Measurements from ENCODE around the gene KRTAP10-4. TPM values are rescaled to one million over a fixed set of nuclear protein-coding genes. Genes with fewer than 3 reads are reported as not detected.

Gene KRTAP10-4
- total RNA-seq, 2 donors from 2014 or later, result not detected

DNA sequence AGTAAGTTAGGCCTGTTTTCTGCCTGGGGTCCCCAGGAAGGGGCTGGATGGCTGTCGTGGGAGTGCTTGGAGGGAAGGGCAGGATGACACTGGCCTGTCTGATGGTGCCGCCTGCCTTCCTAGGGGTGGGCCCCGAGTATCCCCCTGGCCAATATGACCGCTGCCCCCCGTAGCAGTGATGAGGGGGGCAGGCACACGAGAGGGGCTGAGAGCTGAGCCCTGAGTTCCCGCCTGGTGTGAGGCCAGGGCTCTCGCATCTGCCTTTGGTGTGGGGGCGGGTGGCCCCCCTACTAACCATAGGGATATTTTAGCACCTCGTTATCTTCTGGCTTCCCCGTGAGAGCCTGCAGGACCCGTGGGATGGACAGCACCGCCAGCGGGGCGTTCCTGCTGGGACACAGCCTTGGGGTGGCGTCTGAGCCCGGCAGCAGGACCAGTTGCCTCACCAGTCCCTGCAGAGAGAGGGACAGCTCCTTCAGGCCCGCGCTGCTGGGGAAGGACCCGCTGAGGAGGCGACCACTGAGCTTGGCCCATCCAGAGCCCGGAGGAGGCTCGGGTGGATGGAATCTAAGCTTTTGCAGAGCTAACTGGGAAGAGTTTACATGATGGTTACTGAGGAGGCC lies 43.9 kb upstream of the KRTAP10-4 start:
- TF ChIP-seq, protein P1, sequence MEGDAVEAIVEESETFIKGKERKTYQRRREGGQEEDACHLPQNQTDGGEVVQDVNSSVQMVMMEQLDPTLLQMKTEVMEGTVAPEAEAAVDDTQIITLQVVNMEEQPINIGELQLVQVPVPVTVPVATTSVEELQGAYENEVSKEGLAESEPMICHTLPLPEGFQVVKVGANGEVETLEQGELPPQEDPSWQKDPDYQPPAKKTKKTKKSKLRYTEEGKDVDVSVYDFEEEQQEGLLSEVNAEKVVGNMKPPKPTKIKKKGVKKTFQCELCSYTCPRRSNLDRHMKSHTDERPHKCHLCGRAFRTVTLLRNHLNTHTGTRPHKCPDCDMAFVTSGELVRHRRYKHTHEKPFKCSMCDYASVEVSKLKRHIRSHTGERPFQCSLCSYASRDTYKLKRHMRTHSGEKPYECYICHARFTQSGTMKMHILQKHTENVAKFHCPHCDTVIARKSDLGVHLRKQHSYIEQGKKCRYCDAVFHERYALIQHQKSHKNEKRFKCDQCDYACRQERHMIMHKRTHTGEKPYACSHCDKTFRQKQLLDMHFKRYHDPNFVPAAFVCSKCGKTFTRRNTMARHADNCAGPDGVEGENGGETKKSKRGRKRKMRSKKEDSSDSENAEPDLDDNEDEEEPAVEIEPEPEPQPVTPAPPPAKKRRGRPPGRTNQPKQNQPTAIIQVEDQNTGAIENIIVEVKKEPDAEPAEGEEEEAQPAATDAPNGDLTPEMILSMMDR (IDR thresholded peaks at IDR 0.05), result no peak
- TF ChIP-seq POLR2AphosphoS5 (IDR thresholded peaks at IDR 0.05) (no peak), POLR2A (IDR thresholded peaks at IDR 0.05) (no peak)
- H3K4me1 ChIP-seq (replicated peaks), result no peaks in the 10 kb centered on the region
- H3K27me3 ChIP-seq (replicated peaks; ENCODE audit: insufficient read depth), result no peaks in the 10 kb centered on the region
- DNase-seq (ENCODE audit: low spot score), result no peak
- intact Hi-C loops (cut with DNase I), result no loop called here
- no peaks in the 10 kb centered on the region for H3K36me3 ChIP-seq
- no peaks in the 10 kb centered on the region for H3K9me3 ChIP-seq
- WGBS, result 78% methylated on average over 23 of the region's 23 CpGs
- H3K4me3 ChIP-seq, result no peak overlapping the region
- no peak overlapping the region for H3K27ac ChIP-seq

DNA sequence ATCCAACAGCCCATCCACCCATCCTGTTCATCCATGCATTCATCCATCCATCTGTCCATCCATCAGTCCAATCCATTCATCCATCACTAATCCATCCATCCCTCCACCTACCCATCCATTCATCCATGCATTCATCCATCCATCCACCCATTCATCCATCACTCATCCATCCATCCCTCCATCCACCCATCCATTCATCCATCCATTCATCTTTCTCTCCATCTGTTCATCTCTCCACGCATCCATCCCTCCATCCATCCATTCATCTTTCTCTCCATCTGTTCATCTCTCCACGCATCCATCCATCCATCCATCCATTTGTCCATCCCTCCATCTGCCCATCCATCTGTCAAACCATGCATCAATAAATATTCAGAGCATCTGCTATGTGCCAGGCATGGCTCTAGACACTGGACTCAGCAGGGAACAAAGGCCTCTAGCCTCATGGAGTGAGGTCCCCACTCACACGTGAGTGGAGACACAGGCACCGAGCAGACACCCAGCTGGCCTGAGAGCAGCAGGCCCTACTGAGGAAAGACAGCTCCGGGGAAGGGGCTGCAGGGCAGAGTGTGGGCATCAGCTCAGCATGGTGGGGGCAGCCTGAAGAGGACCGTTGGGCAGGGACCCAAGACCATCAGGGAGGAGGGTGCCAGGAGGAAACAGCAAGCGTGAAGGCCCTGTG lies 43.2 kb upstream of the KRTAP10-4 start:
- H3K4me3 ChIP-seq, result no peak overlapping the region
- no peak for DNase-seq (ENCODE audit: low spot score)
- intact Hi-C loops (cut with DNase I), result no loop called here
- no peaks in the 10 kb centered on the region for H3K27me3 ChIP-seq (replicated peaks; ENCODE audit: insufficient read depth)
- TF ChIP-seq, protein P1 (IDR thresholded peaks at IDR 0.05), result no peak
- TF ChIP-seq POLR2A (IDR thresholded peaks at IDR 0.05) (no peak), POLR2AphosphoS5 (IDR thresholded peaks at IDR 0.05) (no peak)
- no peak overlapping the region for H3K27ac ChIP-seq
- no peaks in the 10 kb centered on the region for H3K9me3 ChIP-seq
- H3K36me3 ChIP-seq, result no peaks in the 10 kb centered on the region
- no peaks in the 10 kb centered on the region for H3K4me1 ChIP-seq (replicated peaks)
- 91% methylated on average over 6 of the region's 7 CpGs for WGBS

DNA sequence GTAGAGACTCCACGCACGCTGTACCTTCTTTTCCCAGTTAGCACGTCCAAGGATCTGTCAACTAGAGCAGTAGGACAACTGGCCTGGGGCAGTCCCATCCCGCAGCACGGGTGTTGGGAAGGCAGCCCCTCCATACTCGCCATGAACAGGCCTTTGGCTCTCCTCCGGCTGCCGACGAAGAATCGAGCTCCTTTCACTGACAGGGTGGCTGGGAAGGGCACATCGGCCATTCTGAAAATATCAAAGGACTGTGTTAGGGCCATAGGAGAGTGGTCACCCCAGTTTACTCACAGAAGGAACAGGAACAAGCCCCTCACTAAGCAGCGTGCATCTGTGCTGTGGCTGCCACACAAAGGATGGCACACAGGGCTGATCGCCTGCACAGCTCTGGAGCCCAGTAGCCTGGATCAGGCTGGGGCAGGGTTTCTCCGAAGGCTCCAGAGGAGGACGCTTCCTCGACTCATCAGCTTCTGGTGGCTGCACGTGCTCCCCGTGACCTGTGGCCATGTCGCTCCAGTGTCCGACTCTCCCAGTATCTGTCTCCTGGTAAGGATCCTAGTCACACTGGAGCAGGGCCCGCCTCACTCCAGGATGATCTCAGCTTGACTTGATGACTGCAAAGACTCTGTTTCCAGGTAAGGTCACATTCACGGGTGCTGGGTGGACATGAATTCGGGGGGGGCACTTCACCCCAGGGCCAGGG lies 42.5 kb upstream of the KRTAP10-4 start:
- WGBS, result 87% methylated on average over 23 of the region's 23 CpGs
- no peaks in the 10 kb centered on the region for H3K36me3 ChIP-seq
- intact Hi-C loops (cut with DNase I), result no loop called here
- no peak for DNase-seq (ENCODE audit: low spot score)
- H3K4me1 ChIP-seq (replicated peaks), result no peaks in the 10 kb centered on the region
- no peaks in the 10 kb centered on the region for H3K27me3 ChIP-seq (replicated peaks; ENCODE audit: insufficient read depth)
- no peaks in the 10 kb centered on the region for H3K9me3 ChIP-seq
- H3K27ac ChIP-seq, result no peak overlapping the region
- no peak for TF ChIP-seq POLR2A (IDR thresholded peaks at IDR 0.05)
- TF ChIP-seq, protein P1 (IDR thresholded peaks at IDR 0.05), result no peak
- no peak for TF ChIP-seq POLR2AphosphoS5 (IDR thresholded peaks at IDR 0.05)
- H3K4me3 ChIP-seq, result no peak overlapping the region

DNA sequence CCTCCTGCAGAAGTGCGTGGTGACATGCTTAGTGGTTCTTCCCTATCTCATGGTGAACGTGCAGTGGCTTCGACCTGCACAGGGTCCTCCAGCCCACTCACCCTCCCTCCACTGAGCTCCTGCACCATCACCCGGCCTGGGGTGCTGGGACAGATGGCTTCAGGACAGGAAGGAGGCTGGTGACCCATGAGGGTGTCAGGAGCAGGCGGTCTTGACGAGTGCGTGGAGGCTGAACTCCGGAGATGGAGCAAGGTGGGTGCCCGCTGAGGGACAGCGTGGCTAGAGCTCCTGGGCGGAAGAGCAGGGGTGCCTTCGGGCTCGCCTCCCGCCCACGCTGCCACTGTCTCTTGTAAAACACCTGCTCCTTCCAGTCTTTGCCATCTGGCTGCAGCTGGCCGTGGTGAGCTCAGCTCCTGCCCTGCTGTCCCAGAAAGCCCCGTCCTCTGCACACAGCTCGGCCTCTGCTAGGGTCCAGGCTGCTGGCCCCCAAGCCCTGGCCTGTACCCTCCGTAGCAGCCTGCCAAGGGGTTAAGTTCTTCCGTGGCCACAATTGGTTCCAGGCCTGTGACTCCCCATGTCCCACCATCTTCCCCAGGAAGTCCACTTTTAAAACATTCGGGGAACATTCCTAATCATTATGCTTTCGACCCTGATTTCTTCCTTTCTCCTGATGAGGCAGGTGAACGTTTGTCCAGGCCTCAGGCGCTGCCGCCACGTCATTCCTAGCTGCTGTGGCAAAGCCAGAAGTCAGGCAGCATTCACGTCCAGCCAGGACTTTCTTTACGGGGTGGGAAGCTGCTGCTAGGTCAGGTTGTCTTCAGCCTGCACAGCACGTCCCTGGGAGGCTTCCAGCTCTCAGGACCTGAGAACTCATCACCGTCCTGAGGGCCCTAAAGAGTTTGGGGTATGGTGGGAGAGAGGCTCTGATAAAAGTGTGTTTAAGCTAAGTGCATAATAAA lies 41.6 kb upstream of the KRTAP10-4 start:
- H3K4me3 ChIP-seq, result no peak overlapping the region
- H3K27me3 ChIP-seq (replicated peaks; ENCODE audit: insufficient read depth), result no peaks in the 10 kb centered on the region
- WGBS, result 49% methylated on average over 28 of the region's 30 CpGs
- H3K9me3 ChIP-seq, result no peaks in the 10 kb centered on the region
- TF ChIP-seq, protein P1 (IDR thresholded peaks at IDR 0.05), result no peak
- no peak for TF ChIP-seq POLR2A (IDR thresholded peaks at IDR 0.05)
- TF ChIP-seq POLR2AphosphoS5 (IDR thresholded peaks at IDR 0.05), result no peak
- H3K4me1 ChIP-seq (replicated peaks), result no peaks in the 10 kb centered on the region
- no peak for DNase-seq (ENCODE audit: low spot score)
- intact Hi-C loops (cut with DNase I), result no loop called here
- no peaks in the 10 kb centered on the region for H3K36me3 ChIP-seq
- H3K27ac ChIP-seq, result no peak overlapping the region

Data from prostate gland (tissue), 2 donors.